Uterus (tissue), 2 donors: ENCODE results near the gene IGF1R.

Experiments
- POLR2A ChIP-seq, 2 donors: fragments of 450-650 bp; IDR thresholded peaks; one replicate each; pipeline ENCODE4 v1.6.1; 2016; ENCODE audit warnings: antibody characterized with exemption in 2 of 2, mild to moderate bottlenecking in 1 of 2, moderate library complexity in 1 of 2
- TF ChIP-seq, protein P1 (sequence below), 4 experiments: fragments of 200-600 bp in 2 of 4; fragments of 450-650 bp in 2 of 4; sonication (generic) in 2 of 4; IDR thresholded peaks; one replicate each; pipeline ENCODE4 v1.5.1; 2016 to 2019; ENCODE audit warnings: antibody characterized with exemption in 4 of 4, mild to moderate bottlenecking in 2 of 4, moderate library complexity in 1 of 4

DNA sequence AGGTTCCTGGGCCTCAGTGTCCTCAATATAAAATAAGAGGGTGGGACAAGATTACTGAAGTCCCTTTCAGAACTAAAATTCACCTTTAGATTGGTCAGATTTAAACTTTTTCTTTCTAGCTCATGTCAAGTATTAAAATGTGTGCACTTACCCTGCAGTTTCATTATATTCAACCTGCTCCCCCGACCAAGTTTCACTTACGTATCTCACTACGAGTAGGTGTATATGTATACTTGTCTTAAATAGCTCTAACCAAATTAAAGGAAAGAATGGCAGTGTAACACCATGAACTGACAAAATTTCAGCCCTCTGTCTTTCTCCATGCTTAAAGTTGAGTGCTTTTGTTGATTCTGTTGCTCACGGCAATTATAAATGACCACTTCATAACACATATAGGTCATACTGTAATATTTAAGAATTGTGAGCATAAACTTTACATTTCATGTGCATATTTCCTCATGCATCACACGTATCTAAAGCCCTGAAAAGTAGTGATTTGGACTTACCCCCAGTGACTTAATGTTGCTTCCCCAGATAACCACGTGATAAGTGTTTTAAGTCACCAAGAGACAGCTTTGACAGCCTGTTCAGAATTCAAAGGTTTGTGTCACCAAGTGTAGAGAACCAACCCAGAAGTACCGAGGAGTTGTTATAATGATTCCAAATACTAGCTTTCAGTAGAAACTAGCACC is 289.2 kb downstream of the IGF1R start:
- TF ChIP-seq POLR2A (IDR thresholded peaks at IDR 0.05): no peak
- TF ChIP-seq, protein P1, sequence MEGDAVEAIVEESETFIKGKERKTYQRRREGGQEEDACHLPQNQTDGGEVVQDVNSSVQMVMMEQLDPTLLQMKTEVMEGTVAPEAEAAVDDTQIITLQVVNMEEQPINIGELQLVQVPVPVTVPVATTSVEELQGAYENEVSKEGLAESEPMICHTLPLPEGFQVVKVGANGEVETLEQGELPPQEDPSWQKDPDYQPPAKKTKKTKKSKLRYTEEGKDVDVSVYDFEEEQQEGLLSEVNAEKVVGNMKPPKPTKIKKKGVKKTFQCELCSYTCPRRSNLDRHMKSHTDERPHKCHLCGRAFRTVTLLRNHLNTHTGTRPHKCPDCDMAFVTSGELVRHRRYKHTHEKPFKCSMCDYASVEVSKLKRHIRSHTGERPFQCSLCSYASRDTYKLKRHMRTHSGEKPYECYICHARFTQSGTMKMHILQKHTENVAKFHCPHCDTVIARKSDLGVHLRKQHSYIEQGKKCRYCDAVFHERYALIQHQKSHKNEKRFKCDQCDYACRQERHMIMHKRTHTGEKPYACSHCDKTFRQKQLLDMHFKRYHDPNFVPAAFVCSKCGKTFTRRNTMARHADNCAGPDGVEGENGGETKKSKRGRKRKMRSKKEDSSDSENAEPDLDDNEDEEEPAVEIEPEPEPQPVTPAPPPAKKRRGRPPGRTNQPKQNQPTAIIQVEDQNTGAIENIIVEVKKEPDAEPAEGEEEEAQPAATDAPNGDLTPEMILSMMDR (IDR thresholded peaks at IDR 0.05): no peak
